ENCODE measurements around the gene DCAF5.

DCAF5 gene

DNA sequence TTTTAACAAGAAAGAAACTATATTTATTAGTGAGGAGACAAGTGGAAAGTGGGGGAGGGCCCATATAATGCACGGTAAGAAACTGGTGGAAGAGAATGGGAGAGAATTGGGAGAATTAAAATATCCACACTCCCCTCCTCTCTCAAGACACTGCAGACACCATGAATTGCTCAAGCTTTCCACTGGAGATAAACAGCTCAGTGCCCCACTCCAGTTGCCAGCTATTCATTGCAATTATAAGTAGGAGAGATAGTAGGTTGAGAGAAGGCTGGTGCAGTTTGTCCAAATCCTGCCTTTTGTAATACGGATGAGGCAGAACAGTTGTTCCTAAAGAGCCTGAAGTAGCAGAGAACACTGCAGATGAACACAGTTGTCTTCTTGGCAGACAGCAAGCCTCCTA lies 38.2 kb downstream of the DCAF5 start:
- no peak for DNase-seq (ENCODE audit: insufficient read length)
- TF ChIP-seq POLR2AphosphoS5 (IDR thresholded peaks at IDR 0.05; ENCODE audit: low read depth, low read length) (no peak), TAF1 (IDR thresholded peaks at IDR 0.05; ENCODE audit: borderline replicate concordance, low read depth, low read length) (no peak), POLR2A (IDR thresholded peaks at IDR 0.05; ENCODE audit: low read depth, low read length) (no peak)
- FAIRE-seq, result no peak

DNA sequence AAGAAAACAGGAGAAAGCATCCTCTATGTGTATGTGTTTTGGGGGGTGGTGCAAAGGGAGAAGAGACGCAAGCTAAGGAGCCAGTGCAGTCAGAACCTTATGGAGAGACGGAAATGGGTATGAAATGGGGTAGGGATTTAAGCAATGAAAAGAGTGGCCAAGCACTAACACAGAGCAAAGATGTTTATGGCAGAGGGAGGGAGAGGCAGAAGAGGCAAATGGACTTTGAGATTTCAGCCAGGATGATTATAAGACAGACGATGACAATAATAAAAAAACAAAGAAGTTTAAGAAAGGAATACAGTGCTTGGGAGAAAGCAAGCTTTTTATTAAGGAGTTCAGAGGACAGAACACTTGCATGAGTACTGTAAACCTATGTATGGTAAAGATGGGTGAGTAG lies 44.6 kb downstream of the DCAF5 start:
- DNase-seq (ENCODE audit: insufficient read length) (no peak), FAIRE-seq (no peak)
- TF ChIP-seq POLR2A (IDR thresholded peaks at IDR 0.05; ENCODE audit: low read depth, low read length) (no peak), TAF1 (IDR thresholded peaks at IDR 0.05; ENCODE audit: borderline replicate concordance, low read depth, low read length) (no peak), POLR2AphosphoS5 (IDR thresholded peaks at IDR 0.05; ENCODE audit: low read depth, low read length) (no peak)

DNA sequence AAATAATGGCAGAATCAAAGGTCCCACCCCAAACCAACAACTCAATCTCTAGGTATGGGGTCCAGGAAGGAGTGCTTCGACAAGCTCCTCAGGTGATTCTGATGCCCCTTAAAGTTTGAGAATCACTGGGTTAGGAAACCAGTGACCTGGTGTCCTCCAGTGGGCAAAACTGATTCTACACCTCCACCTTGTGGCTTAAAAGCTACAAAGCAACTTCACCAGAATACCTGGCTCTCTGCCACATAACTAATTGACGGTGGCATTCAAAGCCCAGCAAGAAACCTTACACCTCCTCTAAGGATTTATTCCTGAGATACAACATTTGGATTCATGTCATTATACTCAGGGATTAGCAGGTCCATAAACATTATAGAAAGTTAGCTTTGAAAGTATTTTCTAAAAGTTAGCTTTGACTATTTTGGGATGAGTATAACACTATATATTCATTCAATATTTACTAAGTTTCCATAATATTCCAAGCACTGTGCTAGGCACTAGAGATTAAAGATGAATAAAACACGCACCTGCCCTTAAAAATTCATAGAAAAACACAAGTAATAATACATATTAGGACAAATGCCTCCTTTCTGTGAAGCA lies 45.4 kb downstream of the DCAF5 start:
- DNase-seq (ENCODE audit: insufficient read length) (no peak), FAIRE-seq (peak; percentile 86)
- TF ChIP-seq POLR2A (IDR thresholded peaks at IDR 0.05; ENCODE audit: low read depth, low read length), result no peak
- no peak for TF ChIP-seq POLR2AphosphoS5 (IDR thresholded peaks at IDR 0.05; ENCODE audit: low read depth, low read length)
- no peak for TF ChIP-seq TAF1 (IDR thresholded peaks at IDR 0.05; ENCODE audit: borderline replicate concordance, low read depth, low read length)

DNA sequence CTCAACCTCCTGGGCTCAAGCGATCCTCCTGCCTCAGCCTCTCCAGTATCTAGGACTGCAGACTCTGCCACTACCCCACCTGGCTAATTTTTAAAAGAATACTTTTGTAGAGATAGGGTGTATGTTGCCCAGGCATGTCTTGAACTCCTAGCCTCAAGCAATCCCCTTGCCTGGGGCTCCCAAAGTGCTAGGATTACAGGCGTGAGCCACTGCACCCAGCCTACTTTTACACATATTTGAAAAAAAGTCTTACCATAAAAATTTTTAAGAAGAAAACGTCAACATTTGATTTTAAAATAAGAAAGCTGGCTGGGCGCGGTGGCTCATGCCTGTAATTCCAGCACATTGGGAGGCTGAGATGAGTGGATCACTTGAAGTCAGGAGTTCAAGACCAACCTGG lies 46.5 kb downstream of the DCAF5 start:
- no peak for FAIRE-seq
- DNase-seq (ENCODE audit: insufficient read length), result no peak
- no peak for TF ChIP-seq TAF1 (IDR thresholded peaks at IDR 0.05; ENCODE audit: borderline replicate concordance, low read depth, low read length)
- no peak for TF ChIP-seq POLR2AphosphoS5 (IDR thresholded peaks at IDR 0.05; ENCODE audit: low read depth, low read length)
- TF ChIP-seq POLR2A (IDR thresholded peaks at IDR 0.05; ENCODE audit: low read depth, low read length), result no peak

DNA sequence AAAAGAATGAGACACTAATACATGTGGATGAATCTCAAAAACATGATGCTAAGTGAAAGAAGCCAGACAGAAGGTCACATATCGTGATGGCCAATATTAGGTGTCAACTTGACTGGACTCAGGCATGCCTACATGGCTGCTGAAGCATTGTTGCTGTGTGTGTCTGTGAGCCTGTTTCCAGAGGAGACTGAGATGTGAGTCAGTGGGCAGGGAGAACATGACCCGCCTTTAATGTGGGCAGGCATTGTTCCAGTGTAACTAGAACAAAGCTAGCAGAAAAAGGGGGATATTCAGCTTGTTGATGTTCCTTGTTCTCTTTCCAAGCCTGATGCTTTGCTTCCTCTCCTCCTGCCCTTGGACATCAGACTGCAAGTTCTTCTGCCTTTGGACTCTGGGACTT lies 47.6 kb downstream of the DCAF5 start:
- DNase-seq (ENCODE audit: insufficient read length) (no peak), FAIRE-seq (no peak)
- TF ChIP-seq TAF1 (IDR thresholded peaks at IDR 0.05; ENCODE audit: borderline replicate concordance, low read depth, low read length) (no peak), POLR2AphosphoS5 (IDR thresholded peaks at IDR 0.05; ENCODE audit: low read depth, low read length) (no peak), POLR2A (IDR thresholded peaks at IDR 0.05; ENCODE audit: low read depth, low read length) (no peak)

DNA sequence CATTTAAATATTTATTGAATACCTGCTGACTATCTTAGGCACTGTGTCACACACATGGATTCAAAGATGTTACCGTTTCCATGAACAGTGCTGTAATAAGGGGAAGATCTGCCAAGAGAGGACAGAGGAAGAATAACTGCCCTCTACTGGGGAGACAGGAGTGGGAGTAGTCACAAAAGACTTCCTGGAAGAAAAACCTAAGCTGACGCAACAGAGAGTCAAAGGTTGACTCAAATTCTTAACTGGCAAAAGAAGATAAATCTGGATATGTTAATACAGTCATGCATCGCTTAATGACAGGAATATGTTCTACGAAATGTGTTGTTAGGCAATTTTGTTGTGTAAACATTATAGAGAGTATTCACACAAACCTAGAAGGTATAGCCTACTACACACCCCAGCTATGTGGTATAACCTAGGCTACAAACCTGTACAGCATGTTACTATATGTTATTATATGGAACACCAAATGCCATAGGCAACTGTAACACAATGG lies 51.5 kb downstream of the DCAF5 start:
- TF ChIP-seq POLR2AphosphoS5 (IDR thresholded peaks at IDR 0.05; ENCODE audit: low read depth, low read length) (no peak), TAF1 (IDR thresholded peaks at IDR 0.05; ENCODE audit: borderline replicate concordance, low read depth, low read length) (no peak), POLR2A (IDR thresholded peaks at IDR 0.05; ENCODE audit: low read depth, low read length) (no peak)

DNA sequence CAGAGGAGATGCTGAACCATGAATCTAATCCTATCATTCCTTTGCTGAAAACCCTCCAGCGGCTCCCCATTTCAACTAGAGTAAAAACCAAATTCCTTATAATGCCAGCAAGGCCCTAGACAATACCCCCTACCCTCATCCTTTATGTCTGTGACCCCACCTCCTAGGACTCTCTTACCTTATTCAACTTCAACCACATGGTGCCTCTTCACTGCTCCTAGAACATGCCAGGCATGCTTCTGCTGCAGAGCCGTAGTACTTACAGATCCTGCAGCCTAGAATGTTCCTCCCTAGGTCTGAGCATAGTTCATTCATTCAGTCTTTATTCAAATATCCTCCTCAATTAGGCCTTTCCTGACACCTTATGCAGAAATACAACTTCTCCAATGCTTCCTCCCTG lies 54.9 kb downstream of the DCAF5 start:
- TF ChIP-seq TAF1 (IDR thresholded peaks at IDR 0.05; ENCODE audit: borderline replicate concordance, low read depth, low read length) (no peak), POLR2A (IDR thresholded peaks at IDR 0.05; ENCODE audit: low read depth, low read length) (no peak), POLR2AphosphoS5 (IDR thresholded peaks at IDR 0.05; ENCODE audit: low read depth, low read length) (no peak)
- DNase-seq (ENCODE audit: insufficient read length) (no peak), FAIRE-seq (no peak)

More for the DNA sequence above, 51.5 kb downstream of the DCAF5 start:
- FAIRE-seq (no peak), DNase-seq (ENCODE audit: insufficient read length) (no peak)

DNA sequence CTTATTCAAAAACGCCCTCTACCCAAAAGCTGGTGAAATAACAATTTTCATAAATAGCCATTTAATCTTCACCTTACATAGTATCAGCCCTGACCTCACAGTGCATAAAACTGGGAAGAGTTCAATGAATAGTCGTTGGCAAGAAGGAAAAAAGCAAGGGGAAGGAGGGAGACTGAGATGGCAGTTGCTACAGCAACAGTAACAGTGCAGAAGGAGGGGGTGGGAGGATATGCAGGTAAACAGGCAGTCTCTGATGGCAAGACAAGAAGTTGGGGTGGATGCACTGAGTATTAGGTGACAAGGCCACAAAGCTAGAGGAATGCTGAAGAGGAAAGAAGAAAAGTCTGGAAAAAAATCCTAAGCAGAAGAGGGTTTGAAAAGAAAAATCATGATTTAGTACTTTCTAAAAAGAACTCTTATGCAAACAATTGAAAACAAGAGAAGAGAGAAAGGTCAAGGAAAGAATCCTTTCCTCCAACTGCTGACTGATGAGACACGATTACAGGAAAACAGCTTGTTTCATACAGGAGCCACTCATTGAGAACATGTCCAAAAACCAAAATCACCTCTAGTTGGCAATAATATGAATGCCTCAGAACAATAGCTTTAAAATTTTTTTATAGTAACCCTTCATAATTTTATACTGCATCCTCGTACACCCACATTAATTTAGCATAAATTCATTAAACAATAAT lies 56.0 kb downstream of the DCAF5 start:
- DNase-seq (ENCODE audit: insufficient read length) (no peak), FAIRE-seq (no peak)
- no peak for TF ChIP-seq POLR2AphosphoS5 (IDR thresholded peaks at IDR 0.05; ENCODE audit: low read depth, low read length)
- no peak for TF ChIP-seq POLR2A (IDR thresholded peaks at IDR 0.05; ENCODE audit: low read depth, low read length)
- TF ChIP-seq TAF1 (IDR thresholded peaks at IDR 0.05; ENCODE audit: borderline replicate concordance, low read depth, low read length), result no peak

DNA sequence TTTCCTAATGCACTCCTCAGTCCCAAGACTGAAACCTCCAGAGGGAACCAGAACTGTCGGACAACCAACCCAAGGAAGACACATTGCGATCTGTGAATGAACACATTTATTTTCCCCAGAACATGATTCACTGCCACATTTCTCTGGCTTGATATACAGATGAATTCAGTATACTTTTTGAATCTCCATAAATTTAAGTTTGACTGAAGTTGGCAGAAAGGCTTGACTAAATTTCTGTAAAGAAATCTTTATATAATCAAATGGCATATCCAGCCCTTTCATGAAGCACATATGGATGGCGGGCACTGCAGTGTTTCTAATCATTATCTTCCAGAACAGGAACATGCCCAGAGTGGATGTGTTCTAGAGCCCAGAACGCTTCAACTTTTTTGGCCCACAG lies 56.7 kb downstream of the DCAF5 start:
- DNase-seq (ENCODE audit: insufficient read length) (no peak), FAIRE-seq (no peak)
- TF ChIP-seq POLR2AphosphoS5 (IDR thresholded peaks at IDR 0.05; ENCODE audit: low read depth, low read length), result no peak
- no peak for TF ChIP-seq TAF1 (IDR thresholded peaks at IDR 0.05; ENCODE audit: borderline replicate concordance, low read depth, low read length)
- TF ChIP-seq POLR2A (IDR thresholded peaks at IDR 0.05; ENCODE audit: low read depth, low read length), result no peak

DNA sequence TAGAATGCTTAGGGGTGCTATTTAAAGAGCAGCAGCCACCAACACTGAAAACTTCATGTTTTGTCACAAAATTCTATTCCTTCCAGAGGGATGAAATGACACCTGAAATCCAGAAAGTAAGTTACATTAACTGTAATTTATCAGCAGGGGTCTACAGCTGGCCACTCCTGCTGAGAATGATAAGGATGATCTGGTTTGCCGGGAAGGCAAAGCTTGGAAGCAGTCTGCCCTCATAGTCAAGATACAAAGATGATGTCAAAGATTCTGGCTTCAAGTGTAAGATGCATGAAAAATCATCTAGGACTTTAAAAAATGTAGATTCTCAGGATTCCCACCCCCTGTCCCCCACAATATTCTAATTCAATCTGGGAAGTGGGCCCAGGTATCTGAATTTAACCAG lies 58.4 kb downstream of the DCAF5 start:
- DNase-seq (ENCODE audit: insufficient read length) (no peak), FAIRE-seq (no peak)
- TF ChIP-seq POLR2AphosphoS5 (IDR thresholded peaks at IDR 0.05; ENCODE audit: low read depth, low read length) (no peak), TAF1 (IDR thresholded peaks at IDR 0.05; ENCODE audit: borderline replicate concordance, low read depth, low read length) (no peak), POLR2A (IDR thresholded peaks at IDR 0.05; ENCODE audit: low read depth, low read length) (no peak)

DNA sequence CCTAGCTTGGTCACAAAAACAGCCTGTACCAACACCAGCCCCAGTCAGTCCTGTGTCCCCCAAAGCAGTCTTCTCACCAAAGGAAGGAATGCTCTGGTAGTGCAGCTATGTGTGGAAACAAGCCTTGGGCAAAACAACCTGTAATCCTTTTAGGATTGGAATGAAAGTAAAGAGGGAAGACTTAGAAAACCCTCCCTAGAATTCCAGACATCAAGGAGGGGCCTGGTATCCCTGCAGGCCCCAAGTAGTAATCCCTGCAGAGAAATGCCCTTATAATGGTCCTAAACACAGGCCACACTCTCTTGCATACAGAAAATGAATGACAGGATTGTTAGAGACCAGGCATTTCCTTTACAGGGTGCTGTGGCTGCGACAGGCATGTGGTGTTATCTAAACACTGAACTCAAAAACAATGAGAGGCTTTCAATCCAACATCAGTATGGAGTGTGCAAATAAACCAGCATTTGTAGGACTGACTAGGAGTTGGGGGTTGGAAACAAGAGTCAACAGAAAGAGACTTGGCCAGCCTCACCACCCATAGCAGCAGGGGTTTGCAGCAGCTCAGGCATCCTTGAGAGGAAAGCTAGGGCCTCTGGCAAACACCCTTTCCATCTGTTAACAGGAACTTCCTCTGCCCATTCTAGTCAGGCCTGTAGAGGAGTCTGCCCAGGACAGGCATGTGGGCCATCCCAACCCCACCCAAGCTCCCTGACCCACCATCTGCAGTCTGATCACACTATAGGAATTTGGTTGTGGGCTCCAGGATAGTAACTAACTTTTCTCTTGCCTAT lies 59.1 kb downstream of the DCAF5 start:
- FAIRE-seq (no peak), DNase-seq (ENCODE audit: insufficient read length) (no peak)
- no peak for TF ChIP-seq POLR2A (IDR thresholded peaks at IDR 0.05; ENCODE audit: low read depth, low read length)
- no peak for TF ChIP-seq POLR2AphosphoS5 (IDR thresholded peaks at IDR 0.05; ENCODE audit: low read depth, low read length)
- no peak for TF ChIP-seq TAF1 (IDR thresholded peaks at IDR 0.05; ENCODE audit: borderline replicate concordance, low read depth, low read length)

Data from GM12892 (cell line).